ENCODE measurements around the gene RBM47.

The RBM47 gene

DNA sequence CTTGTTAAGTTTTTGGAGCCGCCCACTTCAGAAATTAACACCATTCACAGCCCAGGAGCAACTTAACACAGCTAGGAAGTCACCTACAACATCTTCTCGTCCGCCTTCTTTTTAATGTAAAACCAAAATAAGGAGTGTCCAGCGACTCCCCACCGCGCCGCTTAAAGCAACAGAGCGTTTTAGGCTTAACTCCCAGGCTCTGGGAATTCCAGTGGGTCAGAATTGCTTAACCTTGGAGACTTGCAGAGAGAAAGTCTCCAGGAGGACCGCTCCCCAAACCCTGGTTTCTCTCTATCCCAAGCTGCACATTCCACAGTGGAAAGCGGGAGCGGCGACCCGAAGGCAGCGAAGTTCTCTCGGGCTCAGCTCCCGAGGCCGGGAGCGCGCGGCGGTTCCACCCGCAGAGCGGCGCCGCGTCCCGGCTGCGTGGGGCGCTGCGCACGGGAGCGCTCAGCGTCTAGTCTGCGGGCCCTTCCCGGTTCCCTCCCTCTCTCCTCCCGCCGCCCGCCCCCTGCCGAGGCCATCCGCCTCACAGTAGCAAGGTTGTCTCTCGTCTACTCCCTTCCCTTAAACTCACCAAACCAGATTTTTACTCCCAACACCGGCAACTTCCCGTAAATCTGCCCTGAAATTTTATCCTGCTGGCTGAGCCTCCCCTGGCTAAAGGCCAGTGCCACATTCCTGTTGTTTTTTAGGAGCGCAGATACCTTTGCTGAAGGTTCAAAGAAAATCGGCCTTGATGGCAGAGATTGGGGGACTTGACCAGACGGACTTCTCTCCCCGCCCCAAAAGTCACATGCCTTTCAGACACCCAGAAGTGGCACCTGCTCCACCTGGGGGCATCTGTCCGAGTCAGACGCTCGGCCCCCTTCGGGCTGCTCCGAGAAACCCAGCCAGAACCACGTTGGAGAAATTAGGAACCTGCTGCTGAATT lies at the start of gene RBM47:
Gene RBM47 (minus strand): TSS at position 464 of the 934 bp plus-strand sequence. CDS start 190,971 bp downstream, outside the sequence.
- DNase-seq (ENCODE audit: low spot score), result peak; percentile 59
- in situ Hi-C loops (cut with MboI; ENCODE audit: low pct_unique_long_range_greater_than_20kb, low sequenced_read_pairs, unreplicated experiment), result no loop called here
- TF ChIP-seq, protein P1, sequence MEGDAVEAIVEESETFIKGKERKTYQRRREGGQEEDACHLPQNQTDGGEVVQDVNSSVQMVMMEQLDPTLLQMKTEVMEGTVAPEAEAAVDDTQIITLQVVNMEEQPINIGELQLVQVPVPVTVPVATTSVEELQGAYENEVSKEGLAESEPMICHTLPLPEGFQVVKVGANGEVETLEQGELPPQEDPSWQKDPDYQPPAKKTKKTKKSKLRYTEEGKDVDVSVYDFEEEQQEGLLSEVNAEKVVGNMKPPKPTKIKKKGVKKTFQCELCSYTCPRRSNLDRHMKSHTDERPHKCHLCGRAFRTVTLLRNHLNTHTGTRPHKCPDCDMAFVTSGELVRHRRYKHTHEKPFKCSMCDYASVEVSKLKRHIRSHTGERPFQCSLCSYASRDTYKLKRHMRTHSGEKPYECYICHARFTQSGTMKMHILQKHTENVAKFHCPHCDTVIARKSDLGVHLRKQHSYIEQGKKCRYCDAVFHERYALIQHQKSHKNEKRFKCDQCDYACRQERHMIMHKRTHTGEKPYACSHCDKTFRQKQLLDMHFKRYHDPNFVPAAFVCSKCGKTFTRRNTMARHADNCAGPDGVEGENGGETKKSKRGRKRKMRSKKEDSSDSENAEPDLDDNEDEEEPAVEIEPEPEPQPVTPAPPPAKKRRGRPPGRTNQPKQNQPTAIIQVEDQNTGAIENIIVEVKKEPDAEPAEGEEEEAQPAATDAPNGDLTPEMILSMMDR (IDR thresholded peaks at IDR 0.05; ENCODE audit: extremely low read depth, insufficient read depth, missing control alignments), result peak; percentile 32

DNA sequence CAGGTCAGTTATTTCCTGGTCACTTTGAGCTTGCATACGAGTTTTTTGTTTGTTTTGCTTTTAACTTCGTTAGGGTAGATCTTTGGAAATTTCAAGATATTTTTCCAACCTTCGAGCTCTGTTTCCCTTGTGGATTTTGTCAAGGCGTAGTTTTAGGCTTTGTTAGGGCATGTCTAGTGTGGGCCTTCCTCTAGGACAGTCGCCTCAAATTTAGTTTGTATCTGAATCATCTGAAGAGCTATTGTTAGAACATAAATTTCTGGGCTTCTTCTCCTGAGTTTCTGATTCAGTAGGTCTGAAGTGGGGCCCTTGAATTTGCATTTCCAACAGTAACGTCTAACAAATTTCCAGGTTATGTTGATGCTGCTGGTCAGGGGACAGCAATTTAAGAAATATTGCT lies 48.8 kb upstream of the RBM47 start:
- no peak for DNase-seq (ENCODE audit: low spot score)

DNA sequence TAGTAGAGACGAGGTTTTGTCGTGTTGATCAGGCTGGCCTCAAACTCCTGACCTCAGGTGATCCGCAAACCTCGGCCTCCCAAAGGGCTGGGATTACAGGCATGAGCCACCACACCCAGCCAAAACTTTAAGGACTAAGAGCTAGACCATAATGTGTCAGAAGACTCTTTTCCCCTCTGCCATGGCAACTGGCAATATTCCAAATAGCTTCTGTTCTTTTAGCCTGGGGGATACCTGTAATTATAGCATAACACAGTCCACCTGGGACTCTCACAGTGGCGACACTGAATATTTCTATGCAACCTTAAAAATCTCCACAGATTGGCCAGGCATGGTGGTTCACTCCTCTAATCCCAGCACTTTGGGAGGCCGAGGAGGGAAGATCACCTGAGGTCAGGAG lies 45.5 kb upstream of the RBM47 start:
- TF ChIP-seq, protein P1 (IDR thresholded peaks at IDR 0.05; ENCODE audit: extremely low read depth, insufficient read depth, missing control alignments), result no peak
- DNase-seq (ENCODE audit: low spot score), result no peak
- in situ Hi-C loops (cut with MboI; ENCODE audit: low pct_unique_long_range_greater_than_20kb, low sequenced_read_pairs, unreplicated experiment), result no loop called here

More for the DNA sequence above, 48.8 kb upstream of the RBM47 start:
- in situ Hi-C loops (cut with MboI; ENCODE audit: low pct_unique_long_range_greater_than_20kb, low sequenced_read_pairs, unreplicated experiment), result no loop called here
- TF ChIP-seq, protein P1 (IDR thresholded peaks at IDR 0.05; ENCODE audit: extremely low read depth, insufficient read depth, missing control alignments), result no peak

DNA sequence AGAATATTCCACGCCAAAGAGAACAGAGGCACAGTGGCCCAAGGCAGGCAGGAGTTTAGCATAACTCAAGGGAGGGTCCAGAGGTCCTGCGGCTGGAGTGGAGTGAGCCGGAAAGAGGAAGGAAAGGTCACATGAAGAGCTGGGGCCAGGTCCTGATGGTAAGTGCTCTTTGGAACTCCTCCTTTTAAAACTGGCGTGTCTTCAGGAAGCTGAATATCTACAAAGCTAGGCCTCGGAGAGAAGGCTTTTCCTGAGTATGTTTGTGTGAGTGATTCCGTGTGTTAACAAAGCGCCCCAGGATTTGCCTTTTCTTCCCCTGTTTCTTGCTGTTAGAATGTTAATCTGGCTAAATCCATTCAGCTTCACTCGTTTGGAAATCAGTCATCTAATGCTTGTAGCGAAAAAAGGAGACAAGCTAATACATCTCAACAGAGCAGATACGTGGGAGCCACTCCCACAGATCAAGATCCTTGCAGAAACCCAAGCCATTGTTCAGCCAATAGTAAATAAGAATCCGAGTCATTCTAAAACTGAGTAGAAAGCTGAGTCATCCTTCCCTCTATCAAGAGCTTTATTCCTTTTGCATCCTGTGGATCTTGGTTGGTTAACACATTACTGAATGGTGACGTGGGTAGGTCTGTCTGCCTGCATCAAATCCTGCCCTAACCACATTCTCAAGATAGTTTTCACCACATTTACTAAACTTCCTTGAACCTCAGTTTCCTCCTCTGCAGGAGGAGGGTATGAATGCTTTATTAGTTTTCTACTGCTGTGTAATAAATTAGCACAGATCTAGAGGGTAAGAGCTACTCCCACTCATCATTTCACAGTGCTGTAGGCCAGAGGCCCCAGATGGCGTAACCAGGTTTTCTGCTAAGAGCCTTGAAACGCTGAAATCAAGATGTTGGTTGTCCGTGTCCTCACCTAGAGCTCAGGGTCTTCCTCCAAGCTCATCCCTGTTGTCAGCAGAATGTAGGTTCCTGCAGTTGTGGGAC lies 43.2 kb upstream of the RBM47 start:
- in situ Hi-C loops (cut with MboI; ENCODE audit: low pct_unique_long_range_greater_than_20kb, low sequenced_read_pairs, unreplicated experiment), result no loop called here
- peak; percentile 72 for DNase-seq (ENCODE audit: low spot score)
- TF ChIP-seq, protein P1 (IDR thresholded peaks at IDR 0.05; ENCODE audit: extremely low read depth, insufficient read depth, missing control alignments), result no peak

DNA sequence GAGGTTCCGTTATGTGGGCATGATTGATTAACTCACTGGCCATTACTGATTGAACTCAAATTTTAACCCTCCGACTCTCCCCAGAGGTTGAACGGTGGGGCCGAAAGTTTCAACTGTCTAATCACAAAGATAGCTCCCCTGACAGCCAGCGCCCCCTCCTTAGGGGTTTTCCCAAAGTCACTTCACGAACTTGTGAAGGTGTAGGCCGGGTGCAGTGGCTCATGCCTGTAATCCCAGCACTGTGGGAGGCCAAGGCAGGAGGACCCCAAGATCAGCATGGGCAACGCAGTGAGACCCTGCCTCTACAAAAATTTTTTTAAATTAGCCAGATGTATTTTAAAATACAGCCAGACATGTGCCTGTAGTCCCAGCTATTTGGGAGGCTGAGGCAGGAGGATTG lies 39.8 kb upstream of the RBM47 start:
- DNase-seq (ENCODE audit: low spot score), result peak; percentile 42
- in situ Hi-C loops (cut with MboI; ENCODE audit: low pct_unique_long_range_greater_than_20kb, low sequenced_read_pairs, unreplicated experiment), result no loop called here
- TF ChIP-seq, protein P1 (IDR thresholded peaks at IDR 0.05; ENCODE audit: extremely low read depth, insufficient read depth, missing control alignments), result no peak

DNA sequence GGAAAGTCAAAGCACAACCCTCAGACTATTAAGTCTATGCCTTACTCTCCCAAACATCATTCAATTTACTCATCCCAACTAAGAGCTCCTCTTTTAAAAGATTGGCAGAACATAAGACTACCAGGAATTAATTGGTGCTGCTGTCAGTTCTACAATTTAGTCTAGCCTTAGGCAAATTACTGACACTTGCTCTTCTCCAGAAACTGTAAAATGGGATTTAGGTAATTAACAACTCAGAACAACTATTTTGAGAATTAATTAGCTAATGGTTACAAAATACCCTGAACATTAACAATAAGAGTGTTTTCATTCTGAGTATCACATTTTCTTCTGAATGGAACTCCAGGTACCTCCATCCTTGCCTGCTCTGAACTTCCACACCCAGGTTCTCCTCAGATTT lies 36.2 kb upstream of the RBM47 start:
- TF ChIP-seq, protein P1 (IDR thresholded peaks at IDR 0.05; ENCODE audit: extremely low read depth, insufficient read depth, missing control alignments), result no peak
- DNase-seq (ENCODE audit: low spot score), result no peak
- in situ Hi-C loops (cut with MboI; ENCODE audit: low pct_unique_long_range_greater_than_20kb, low sequenced_read_pairs, unreplicated experiment), result no loop called here

Data from GM13977 (cell line).